Panc1 (cell line): ENCODE measurements around the gene PGF.

Source experiments
- POLR2AphosphoS5 ChIP-seq: IDR thresholded peaks from 2 replicates; pipeline ENCODE4 v1.6.1; 2012; ENCODE audit warnings: mild to moderate bottlenecking, low read depth, low read length, moderate library complexity
- TF ChIP-seq, protein P1 (sequence below), 2 experiments: IDR thresholded peaks; 2 replicates each; pipeline ENCODE4 v1.6.1; 2011 to 2012; ENCODE audit warnings: low read depth in 2 of 2, control low read depth in 1 of 2, low read length in 1 of 2, mild to moderate bottlenecking in 1 of 2, moderate library complexity in 1 of 2; ENCODE audit not compliant: insufficient read depth in 1 of 2
- TF ChIP-seq, protein P2 (sequence below): fragments of 450-650 bp; IDR thresholded peaks from 2 replicates; pipeline ENCODE4 v1.5.1; 2017; ENCODE audit warnings: mild to moderate bottlenecking

DNA sequence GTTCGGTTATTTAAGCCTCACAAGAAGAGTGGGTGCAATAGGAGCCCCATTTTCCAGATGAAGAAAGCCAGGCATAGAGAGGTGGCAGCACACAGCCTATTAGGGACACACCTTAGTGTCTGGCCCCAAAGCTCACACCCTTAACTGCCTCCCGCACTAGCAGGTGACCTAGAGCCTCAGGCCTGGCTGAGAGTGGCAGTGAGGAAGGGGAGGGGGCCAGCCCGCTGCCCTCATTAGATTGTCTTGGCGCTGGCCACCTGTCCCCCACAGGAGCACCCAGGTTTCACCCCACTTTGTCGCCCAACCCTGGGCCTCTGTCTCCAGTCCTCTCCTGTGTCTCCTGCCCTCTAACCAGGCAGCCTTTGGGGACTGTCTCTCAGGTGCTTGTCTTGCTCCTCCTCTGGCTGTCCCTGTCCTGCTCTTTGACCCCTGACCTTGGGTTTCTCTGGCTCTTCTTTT lies 18.5 kb upstream of the PGF start:
- TF ChIP-seq, protein P1, sequence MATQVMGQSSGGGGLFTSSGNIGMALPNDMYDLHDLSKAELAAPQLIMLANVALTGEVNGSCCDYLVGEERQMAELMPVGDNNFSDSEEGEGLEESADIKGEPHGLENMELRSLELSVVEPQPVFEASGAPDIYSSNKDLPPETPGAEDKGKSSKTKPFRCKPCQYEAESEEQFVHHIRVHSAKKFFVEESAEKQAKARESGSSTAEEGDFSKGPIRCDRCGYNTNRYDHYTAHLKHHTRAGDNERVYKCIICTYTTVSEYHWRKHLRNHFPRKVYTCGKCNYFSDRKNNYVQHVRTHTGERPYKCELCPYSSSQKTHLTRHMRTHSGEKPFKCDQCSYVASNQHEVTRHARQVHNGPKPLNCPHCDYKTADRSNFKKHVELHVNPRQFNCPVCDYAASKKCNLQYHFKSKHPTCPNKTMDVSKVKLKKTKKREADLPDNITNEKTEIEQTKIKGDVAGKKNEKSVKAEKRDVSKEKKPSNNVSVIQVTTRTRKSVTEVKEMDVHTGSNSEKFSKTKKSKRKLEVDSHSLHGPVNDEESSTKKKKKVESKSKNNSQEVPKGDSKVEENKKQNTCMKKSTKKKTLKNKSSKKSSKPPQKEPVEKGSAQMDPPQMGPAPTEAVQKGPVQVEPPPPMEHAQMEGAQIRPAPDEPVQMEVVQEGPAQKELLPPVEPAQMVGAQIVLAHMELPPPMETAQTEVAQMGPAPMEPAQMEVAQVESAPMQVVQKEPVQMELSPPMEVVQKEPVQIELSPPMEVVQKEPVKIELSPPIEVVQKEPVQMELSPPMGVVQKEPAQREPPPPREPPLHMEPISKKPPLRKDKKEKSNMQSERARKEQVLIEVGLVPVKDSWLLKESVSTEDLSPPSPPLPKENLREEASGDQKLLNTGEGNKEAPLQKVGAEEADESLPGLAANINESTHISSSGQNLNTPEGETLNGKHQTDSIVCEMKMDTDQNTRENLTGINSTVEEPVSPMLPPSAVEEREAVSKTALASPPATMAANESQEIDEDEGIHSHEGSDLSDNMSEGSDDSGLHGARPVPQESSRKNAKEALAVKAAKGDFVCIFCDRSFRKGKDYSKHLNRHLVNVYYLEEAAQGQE (IDR thresholded peaks at IDR 0.05; ENCODE audit: insufficient read depth in 1 of 2, low read depth in 2 of 2, low read length in 1 of 2) = no peak
- TF ChIP-seq, protein P2, sequence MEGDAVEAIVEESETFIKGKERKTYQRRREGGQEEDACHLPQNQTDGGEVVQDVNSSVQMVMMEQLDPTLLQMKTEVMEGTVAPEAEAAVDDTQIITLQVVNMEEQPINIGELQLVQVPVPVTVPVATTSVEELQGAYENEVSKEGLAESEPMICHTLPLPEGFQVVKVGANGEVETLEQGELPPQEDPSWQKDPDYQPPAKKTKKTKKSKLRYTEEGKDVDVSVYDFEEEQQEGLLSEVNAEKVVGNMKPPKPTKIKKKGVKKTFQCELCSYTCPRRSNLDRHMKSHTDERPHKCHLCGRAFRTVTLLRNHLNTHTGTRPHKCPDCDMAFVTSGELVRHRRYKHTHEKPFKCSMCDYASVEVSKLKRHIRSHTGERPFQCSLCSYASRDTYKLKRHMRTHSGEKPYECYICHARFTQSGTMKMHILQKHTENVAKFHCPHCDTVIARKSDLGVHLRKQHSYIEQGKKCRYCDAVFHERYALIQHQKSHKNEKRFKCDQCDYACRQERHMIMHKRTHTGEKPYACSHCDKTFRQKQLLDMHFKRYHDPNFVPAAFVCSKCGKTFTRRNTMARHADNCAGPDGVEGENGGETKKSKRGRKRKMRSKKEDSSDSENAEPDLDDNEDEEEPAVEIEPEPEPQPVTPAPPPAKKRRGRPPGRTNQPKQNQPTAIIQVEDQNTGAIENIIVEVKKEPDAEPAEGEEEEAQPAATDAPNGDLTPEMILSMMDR = no peak
- TF ChIP-seq POLR2AphosphoS5 = no peak
